ENCODE data around the gene ZNRF2. TPM values are rescaled to one million over a fixed set of nuclear protein-coding genes. Genes with fewer than 3 reads are reported as not detected.
"Not testable (repeated sequence)": the region's sequence is repeated elsewhere in the genome, so short reads cannot be mapped to it uniquely, and the experiment has no call there.

Gene ZNRF2
- total and polyA plus RNA-seq, 5 experiments from 2014 or later, result 1.1 to 29.4 (median 2.3) TPM

- no peak for ATAC-seq
- Mint-ChIP-seq H3K9me3 (no peaks in the 10 kb centered on the region), H3K27me3 (no peaks in the 10 kb centered on the region), H3K4me1 (peaks cover 6 to 31% (median 18%) of the 10 kb centered on the region in 4 donors), H3K4me3 (no peak overlapping the region), H3K27ac (peak overlapping the region in 3 of 10 donors; percentile 30 to 87 (median 39)), H3K36me3 (no peaks in the 10 kb centered on the region)
- peak in 1 of 10 donors; percentile 48 for DNase-seq
- POLR2A ChIA-PET, result interaction anchor here (0.7 kb wide), 1 partner anchor 8 kb away, joined by 5 read pairs; no protein-coding TSS in a partner anchor
Measured at GRCh38 chr7:30251708-30252329, 32.6 kb upstream of the ZNRF2 start.

GRCh38 chr7:30252885-30253795 is 31.3 kb upstream of the ZNRF2 start:
- H3K27ac Mint-ChIP-seq, result peak overlapping the region in 1 of 10 donors; percentile 63
- no peak for DNase-seq
- H3K9me3 Mint-ChIP-seq, result no peaks in the 10 kb centered on the region
- H3K4me1 Mint-ChIP-seq, result peaks cover 6 to 26% (median 18%) of the 10 kb centered on the region in 4 donors
- no peak for ATAC-seq
- no peak overlapping the region for H3K4me3 Mint-ChIP-seq
- POLR2A ChIA-PET, result no interaction called here
- no peaks in the 10 kb centered on the region for H3K27me3 Mint-ChIP-seq
- H3K36me3 Mint-ChIP-seq, result no peaks in the 10 kb centered on the region

- no peak for ATAC-seq
- Mint-ChIP-seq H3K4me1 (peaks cover 6 to 25% (median 18%) of the 10 kb centered on the region in 4 donors), H3K36me3 (peaks cover 0 to under 1% (median 0%) of the 10 kb centered on the region in 3 donors), H3K27ac (no peak overlapping the region), H3K9me3 (no peaks in the 10 kb centered on the region), H3K27me3 (no peaks in the 10 kb centered on the region), H3K4me3 (no peak overlapping the region)
- POLR2A ChIA-PET, result no interaction called here
- no peak for DNase-seq
Measured at GRCh38 chr7:30253796-30254165, 30.6 kb upstream of the ZNRF2 start.

- no peak overlapping the region for H3K27ac Mint-ChIP-seq
- H3K27me3 Mint-ChIP-seq, result no peaks in the 10 kb centered on the region
- no peak overlapping the region for H3K4me3 Mint-ChIP-seq
- no peak for DNase-seq
- H3K4me1 Mint-ChIP-seq, result peaks cover 3 to 21% (median 16%) of the 10 kb centered on the region in 4 donors
- H3K9me3 Mint-ChIP-seq, result no peaks in the 10 kb centered on the region
- H3K36me3 Mint-ChIP-seq, result peaks cover 0 to 6% (median 0%) of the 10 kb centered on the region in 3 donors
- POLR2A ChIA-PET, result no interaction called here
- no peak for ATAC-seq
Measured at GRCh38 chr7:30254248-30254647, 30.1 kb upstream of the ZNRF2 start.

GRCh38 chr7:30254717-30255063 is 29.7 kb upstream of the ZNRF2 start:
- POLR2A ChIA-PET, result no interaction called here
- Mint-ChIP-seq H3K27ac (no peak overlapping the region), H3K4me3 (no peak overlapping the region), H3K27me3 (no peaks in the 10 kb centered on the region), H3K4me1 (peaks cover 0 to 17% (median 11%) of the 10 kb centered on the region in 4 donors), H3K36me3 (peaks cover 0 to 6% (median 0%) of the 10 kb centered on the region in 3 donors), H3K9me3 (no peaks in the 10 kb centered on the region)
- ATAC-seq (no peak), DNase-seq (no peak)

- POLR2A ChIA-PET, result no interaction called here
- H3K27me3 Mint-ChIP-seq, result no peaks in the 10 kb centered on the region
- ATAC-seq, result no peak
- H3K27ac Mint-ChIP-seq, result peak overlapping the region in 1 of 10 donors; percentile 20
- H3K4me1 Mint-ChIP-seq, result peaks cover 0 to 12% (median 6%) of the 10 kb centered on the region in 4 donors
- H3K36me3 Mint-ChIP-seq, result peaks cover 0 to 6% (median 0%) of the 10 kb centered on the region in 3 donors
- no peak overlapping the region for H3K4me3 Mint-ChIP-seq
- no peaks in the 10 kb centered on the region for H3K9me3 Mint-ChIP-seq
- no peak for DNase-seq
Measured at GRCh38 chr7:30255064-30255769, 29.2 kb upstream of the ZNRF2 start.

GRCh38 chr7:30256349-30256858 is 28.0 kb upstream of the ZNRF2 start:
- Mint-ChIP-seq H3K4me1 (peaks cover 0 to 5% (median 0%) of the 10 kb centered on the region in 4 donors), H3K27me3 (no peaks in the 10 kb centered on the region), H3K27ac (no peak overlapping the region), H3K4me3 (no peak overlapping the region), H3K36me3 (peaks cover 0 to 6% (median 0%) of the 10 kb centered on the region in 3 donors), H3K9me3 (no peaks in the 10 kb centered on the region)
- DNase-seq (no peak), ATAC-seq (no peak)
- POLR2A ChIA-PET, result no interaction called here

GRCh38 chr7:30260246-30260768 is 24.1 kb upstream of the ZNRF2 start:
- POLR2A ChIA-PET, result interaction anchor here (0.6 to 0.7 kb wide), 2 partner anchors 13 to 246 kb away, joined by 3 to 6 read pairs; no protein-coding TSS in a partner anchor
- Mint-ChIP-seq H3K27ac (no peak overlapping the region), H3K4me1 (no peaks in the 10 kb centered on the region), H3K27me3 (peaks cover 0 to 11% (median 2%) of the 10 kb centered on the region in 5 donors), H3K4me3 (no peak overlapping the region), H3K9me3 (no peaks in the 10 kb centered on the region), H3K36me3 (peaks cover 0 to 9% (median 0%) of the 10 kb centered on the region in 3 donors)
- DNase-seq (no peak), ATAC-seq (no peak)

GRCh38 chr7:30263090-30263710 is 21.2 kb upstream of the ZNRF2 start:
- ATAC-seq, result no peak
- POLR2A ChIA-PET, result no interaction called here
- Mint-ChIP-seq H3K9me3 (no peaks in the 10 kb centered on the region), H3K4me3 (no peak overlapping the region), H3K27me3 (peaks cover 0 to 11% (median 2%) of the 10 kb centered on the region in 5 donors), H3K36me3 (peaks cover 0 to 9% (median 0%) of the 10 kb centered on the region in 3 donors), H3K4me1 (peaks cover 0 to 1% (median 0%) of the 10 kb centered on the region in 4 donors), H3K27ac (no peak overlapping the region)
- no peak for DNase-seq

- H3K27ac Mint-ChIP-seq, result no peak overlapping the region
- peaks cover 0 to 1% (median 0%) of the 10 kb centered on the region in 4 donors for H3K4me1 Mint-ChIP-seq
- H3K9me3 Mint-ChIP-seq, result no peaks in the 10 kb centered on the region
- peaks cover 0 to 6% (median 0%) of the 10 kb centered on the region in 3 donors for H3K36me3 Mint-ChIP-seq
- POLR2A ChIA-PET, result no interaction called here
- DNase-seq (no peak), ATAC-seq (no peak)
- H3K4me3 Mint-ChIP-seq, result no peak overlapping the region
- H3K27me3 Mint-ChIP-seq, result peaks cover 0 to 11% (median 2%) of the 10 kb centered on the region in 5 donors
Measured at GRCh38 chr7:30264052-30264451, 20.3 kb upstream of the ZNRF2 start.

- DNase-seq, ATAC-seq, H3K4me1 Mint-ChIP-seq, H3K4me3 Mint-ChIP-seq, H3K27ac Mint-ChIP-seq, POLR2A ChIA-PET, H3K9me3 Mint-ChIP-seq, H3K36me3 Mint-ChIP-seq: not testable (repeated sequence)
- peaks cover 0 to 11% (median 2%) of the 10 kb centered on the region in 5 donors for H3K27me3 Mint-ChIP-seq
Measured at GRCh38 chr7:30265189-30265588, 19.2 kb upstream of the ZNRF2 start.

- Mint-ChIP-seq H3K9me3 (no peaks in the 10 kb centered on the region), H3K4me3 (no peak overlapping the region), H3K27me3 (peaks cover 0 to 11% (median 2%) of the 10 kb centered on the region in 5 donors), H3K27ac (peak overlapping the region in 1 of 10 donors; percentile 83), H3K36me3 (peaks cover 0 to 3% (median 0%) of the 10 kb centered on the region in 3 donors), H3K4me1 (peaks cover 0 to 1% (median 0%) of the 10 kb centered on the region in 4 donors)
- ATAC-seq (no peak), DNase-seq (no peak)
- POLR2A ChIA-PET, result no interaction called here
Measured at GRCh38 chr7:30266686-30267085, 17.7 kb upstream of the ZNRF2 start.

All from naive thymus-derived CD8-positive, alpha-beta T cell (primary cell).